Right atrium auricular region (tissue), 2 donors: ENCODE data around the gene ALKBH8. TPM values are rescaled to one million over a fixed set of nuclear protein-coding genes. Genes with fewer than 3 reads are reported as not detected.

Source experiments
- DNase-seq: peaks from one replicate; pipeline ENCODE4 v3.0.0-alpha.2; 2019; ENCODE audit warnings: low spot score
- H3K27ac ChIP-seq, 2 donors: fragments of 200-600 bp; sonication (generic); 1 replicate in 1 of 2; 2 replicates in 1 of 2; pipeline ENCODE4 v1.5.1; 2016 to 2019
- H3K27me3 ChIP-seq, 2 donors: fragments of 200-600 bp; sonication (generic); one replicate each; pipeline versions ENCODE4 v1.5.1 to v1.6.0; 2017 to 2019
- H3K36me3 ChIP-seq: fragments of 200-600 bp; sonication (generic); one replicate; pipeline ENCODE4 v1.5.1; 2016
- H3K4me1 ChIP-seq, 2 donors: fragments of 200-600 bp; sonication (generic); one replicate each; pipeline versions ENCODE4 v1.5.1 to v1.6.0; 2017 to 2019
- H3K4me3 ChIP-seq, 2 donors: fragments of 200-600 bp; sonication (generic); 1 replicate in 1 of 2; 2 replicates in 1 of 2; pipeline ENCODE4 v1.5.1; 2017 to 2019; ENCODE audit warnings: mild to moderate bottlenecking in 1 of 2, moderate library complexity in 1 of 2
- H3K9me3 ChIP-seq, 2 donors: fragments of 200-600 bp; sonication (generic); one replicate each; pipeline ENCODE4 v1.5.1; 2019
- CTCF ChIP-seq, 2 donors: fragments of 200-600 bp; sonication (generic); IDR thresholded peaks; one replicate each; pipeline ENCODE4 v1.5.1; 2019; ENCODE audit warnings: antibody characterized with exemption in 2 of 2
- total RNA-seq, 2 donors: library from RNA; depleted of rRNA; stranded (reverse); fragments of >200 nt; gene quantifications; one replicate each; pipeline ENCODE4 v1.1.0, GENCODE V29; 2016

Gene ALKBH8
- total RNA-seq = 1 to 10 TPM; 3.4 to 4.9 TPM

GRCh38 chr11:107565219-107565937 is at the start of gene ALKBH8:
TSS of gene ALKBH8 (minus strand) at chr11:107565735. CDS start at chr11:107560893, 4,842 bp downstream.
- Histone ChIP-seq H3K27me3 (no peaks in the 10 kb centered on the region), H3K27ac (peak within 1 kb of the TSS; percentile 77 to 88), H3K4me1 (peaks cover 0 to 26% of the 10 kb centered on the region in 2 donors), H3K4me3 (peak within 1 kb of the TSS; percentile 70 to 96), H3K9me3 (no peaks in the 10 kb centered on the region), H3K36me3 (no peaks in the 10 kb centered on the region)
- TF ChIP-seq CTCF (IDR thresholded peaks at IDR 0.05) = peak in 1 of 2 donors; percentile 37
- DNase-seq = peak; percentile 82

- Histone ChIP-seq H3K4me3 (no peak overlapping the region), H3K27ac (no peak overlapping the region), H3K9me3 (no peaks in the 10 kb centered on the region), H3K27me3 (no peaks in the 10 kb centered on the region), H3K4me1 (no peaks in the 10 kb centered on the region), H3K36me3 (no peaks in the 10 kb centered on the region)
- TF ChIP-seq CTCF (IDR thresholded peaks at IDR 0.05) = no peak
- DNase-seq = no peak
Measured at GRCh38 chr11:107612445-107612844, 46.9 kb upstream of the ALKBH8 start.

- TF ChIP-seq CTCF (IDR thresholded peaks at IDR 0.05) = no peak
- H3K9me3 ChIP-seq = no peaks in the 10 kb centered on the region
- no peaks in the 10 kb centered on the region for H3K4me1 ChIP-seq
- H3K36me3 ChIP-seq = no peaks in the 10 kb centered on the region
- no peak overlapping the region for H3K27ac ChIP-seq
- no peak overlapping the region for H3K4me3 ChIP-seq
- H3K27me3 ChIP-seq = no peaks in the 10 kb centered on the region
- DNase-seq = no peak
Measured at GRCh38 chr11:107609400-107610218, 44.1 kb upstream of the ALKBH8 start.

GRCh38 chr11:107608809-107609208 is 43.3 kb upstream of the ALKBH8 start:
- no peaks in the 10 kb centered on the region for H3K9me3 ChIP-seq
- no peaks in the 10 kb centered on the region for H3K27me3 ChIP-seq
- H3K36me3 ChIP-seq = no peaks in the 10 kb centered on the region
- TF ChIP-seq CTCF (IDR thresholded peaks at IDR 0.05) = no peak
- H3K4me3 ChIP-seq = no peak overlapping the region
- no peak for DNase-seq
- no peak overlapping the region for H3K27ac ChIP-seq
- H3K4me1 ChIP-seq = no peaks in the 10 kb centered on the region

GRCh38 chr11:107606141-107606540 is 40.6 kb upstream of the ALKBH8 start:
- H3K9me3 ChIP-seq = no peaks in the 10 kb centered on the region
- no peaks in the 10 kb centered on the region for H3K4me1 ChIP-seq
- no peak for TF ChIP-seq CTCF (IDR thresholded peaks at IDR 0.05)
- no peak for DNase-seq
- no peak overlapping the region for H3K27ac ChIP-seq
- H3K36me3 ChIP-seq = no peaks in the 10 kb centered on the region
- no peaks in the 10 kb centered on the region for H3K27me3 ChIP-seq
- no peak overlapping the region for H3K4me3 ChIP-seq
